CD4-positive, alpha-beta T cell treated with Interleukin-6 at 100 ng/mL for 8 hours (primary cell): ENCODE measurements around the gene GPR108.

Experiments
- DNase-seq: peaks from one replicate; pipeline ENCODE4 v3.0.0-alpha.2; 2020; ENCODE audit warnings: mixed read lengths, low spot score

GPR108 gene

DNA sequence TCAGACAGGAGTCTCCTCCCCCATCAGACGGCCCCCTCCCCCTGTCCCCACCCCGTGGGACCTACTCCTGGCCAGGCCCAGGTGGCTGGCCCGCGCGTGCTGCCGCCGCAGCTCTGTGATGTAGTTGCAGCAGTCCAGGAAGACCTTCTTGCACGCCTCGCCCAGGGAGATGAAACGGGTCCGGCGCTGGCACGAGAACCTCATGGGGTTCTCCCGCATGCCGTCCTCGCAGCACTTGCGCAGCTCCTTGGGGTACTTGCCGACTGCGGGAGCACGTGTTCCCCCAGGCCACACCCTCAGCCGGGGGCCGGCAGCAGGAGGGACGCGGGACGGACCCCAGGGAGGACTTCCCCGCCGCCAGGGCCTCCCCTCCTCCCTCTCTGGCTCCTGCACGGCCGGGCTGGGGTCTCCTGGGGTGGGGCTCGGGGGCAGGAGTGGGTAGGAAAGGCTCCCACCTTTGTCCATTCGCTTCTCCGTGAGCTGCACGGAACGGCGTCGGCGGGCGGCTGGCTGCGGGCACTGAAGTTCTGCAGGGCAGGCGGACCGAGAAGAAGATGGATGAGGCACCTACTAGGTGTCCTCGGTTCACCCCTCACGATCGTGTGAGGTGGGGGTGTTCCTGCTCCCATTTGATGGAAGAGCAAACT is 30.2 kb downstream of the GPR108 start:
- DNase-seq: no peak

GRCh38 chr19:6706633-6706958 is 30.8 kb downstream of the GPR108 start:
- DNase-seq: no peak

DNA sequence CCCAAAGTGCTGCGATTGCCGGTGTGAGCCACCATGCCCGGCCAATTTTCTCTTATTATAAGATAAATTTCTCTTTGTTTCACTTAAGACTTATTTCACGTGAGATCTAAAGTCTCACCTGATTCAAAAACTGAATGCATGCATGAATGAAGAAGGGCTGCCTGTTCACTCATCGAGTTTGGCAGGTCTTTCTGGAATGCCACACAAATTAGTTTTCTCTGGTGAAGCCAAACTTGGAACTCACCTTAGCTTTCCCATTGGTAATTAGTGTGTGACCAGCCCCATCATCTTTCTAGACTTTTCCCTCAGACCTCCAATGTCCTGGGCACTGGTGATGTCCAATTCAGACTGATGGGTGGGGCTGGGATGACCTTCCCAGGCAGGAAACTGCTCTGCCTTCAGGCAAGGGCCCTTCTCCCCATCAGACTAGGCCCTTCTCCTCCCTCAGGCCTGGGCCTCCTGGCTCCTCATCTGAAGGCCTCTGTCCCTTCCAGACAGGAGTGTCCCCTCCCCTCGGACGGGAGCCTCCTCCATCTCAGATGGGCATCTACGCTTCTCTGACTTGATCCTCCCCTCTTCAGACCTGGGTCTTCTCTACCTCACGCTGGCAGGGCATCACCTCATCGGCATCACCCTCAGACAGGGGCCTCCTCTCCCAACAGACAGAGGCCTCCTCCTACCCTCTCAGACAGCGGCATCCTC is 31.3 kb downstream of the GPR108 start:
- DNase-seq: no peak

DNA sequence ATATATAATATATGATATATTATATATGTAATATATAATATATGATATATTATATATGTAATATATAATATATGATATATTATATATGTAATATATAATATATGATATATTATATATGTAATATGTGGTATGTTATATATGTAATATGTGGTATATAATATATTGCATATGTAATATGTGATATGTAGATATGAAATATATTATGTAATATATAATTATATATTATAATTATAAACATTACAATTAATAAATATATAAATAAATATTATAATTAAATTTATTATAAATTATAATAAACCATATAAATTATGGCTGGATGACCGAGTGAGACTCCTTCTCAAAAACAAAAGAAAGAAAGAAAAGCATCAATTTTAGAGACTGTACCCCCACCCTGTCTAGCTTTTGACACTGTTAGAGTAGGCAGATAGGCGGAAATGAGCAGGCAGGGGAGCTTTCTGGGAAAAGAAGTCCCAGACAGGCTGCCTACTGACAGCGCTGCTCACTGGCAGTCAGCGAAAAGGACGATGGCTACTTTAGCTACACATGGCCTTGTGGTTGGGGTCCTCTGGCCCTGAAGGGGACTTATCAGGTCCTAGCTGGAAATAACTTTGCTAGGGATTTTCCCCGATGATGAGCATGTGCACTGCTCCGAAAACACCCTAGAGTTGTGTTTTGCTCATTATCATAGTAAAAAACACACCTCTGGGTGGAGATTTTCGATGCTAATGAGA is 36.6 kb downstream of the GPR108 start:
- no peak for DNase-seq

GRCh38 chr19:6699935-6700334 is 37.4 kb downstream of the GPR108 start:
- no peak for DNase-seq

DNA sequence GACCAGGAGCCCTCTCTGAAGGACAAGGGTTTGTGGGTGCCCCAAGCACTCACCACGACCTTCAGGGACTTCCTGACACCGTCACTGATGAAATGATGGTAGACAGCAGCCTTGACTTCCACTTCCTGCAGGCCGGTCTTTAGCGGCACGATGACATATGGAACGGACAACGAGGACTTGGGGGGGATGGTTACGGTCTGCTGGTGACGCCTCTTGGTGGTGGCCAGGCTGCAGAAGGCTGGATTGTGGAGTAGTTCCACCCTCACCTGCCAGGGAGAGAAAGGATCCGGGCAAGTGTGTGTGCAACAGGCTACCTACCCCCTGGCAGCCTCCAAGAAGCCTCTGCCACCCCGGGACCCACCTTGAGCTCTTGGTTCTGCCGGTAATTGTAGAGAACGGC is 40.1 kb downstream of the GPR108 start:
- no peak for DNase-seq

- DNase-seq: no peak
Measured at GRCh38 chr19:6696239-6696820, 41.0 kb downstream of the GPR108 start.

- no peak for DNase-seq
Measured at GRCh38 chr19:6694147-6694815, 43.1 kb downstream of the GPR108 start.

DNA sequence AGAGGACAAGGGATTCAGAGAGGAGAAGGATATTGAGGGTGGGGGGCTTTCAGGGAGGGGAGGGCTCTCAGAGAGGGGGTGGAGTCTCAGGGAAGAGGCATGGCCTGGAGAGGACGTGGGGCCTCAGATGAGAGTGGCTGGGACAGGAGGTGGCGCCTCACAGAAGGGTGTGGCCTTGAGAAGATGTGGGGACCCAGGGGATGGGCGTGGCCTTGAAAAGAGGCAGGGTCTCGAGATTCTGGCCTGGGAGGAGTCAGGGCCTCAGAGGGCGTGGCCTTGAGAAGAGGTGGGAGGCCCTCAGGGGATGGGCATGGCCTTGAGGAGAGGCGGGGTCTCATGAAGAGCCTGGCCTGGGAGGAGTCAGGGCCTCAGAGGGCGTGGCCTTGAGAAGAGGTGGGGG is 43.7 kb downstream of the GPR108 start:
- no peak for DNase-seq

DNA sequence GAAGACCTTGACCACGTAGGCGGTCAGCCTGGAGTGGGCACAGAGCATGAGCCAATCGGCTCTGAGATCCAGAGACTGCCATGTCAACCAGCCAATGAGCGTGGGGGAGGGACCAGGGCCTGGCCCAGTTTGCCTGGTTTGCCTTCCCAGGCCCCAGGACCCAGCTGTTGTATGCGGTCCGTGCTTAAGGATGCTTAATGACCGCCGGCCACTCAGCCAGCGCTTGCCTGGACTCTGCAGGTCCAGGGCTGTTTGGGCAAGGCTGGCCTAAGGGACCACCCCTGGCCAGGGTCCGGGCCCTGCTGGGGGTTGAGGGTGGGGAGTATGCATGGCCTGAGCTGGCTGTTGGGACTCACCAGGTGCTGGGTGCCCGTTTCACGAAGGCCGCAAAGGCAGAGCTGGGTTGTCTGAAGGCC is 44.3 kb downstream of the GPR108 start:
- no peak for DNase-seq

- DNase-seq: no peak
Measured at GRCh38 chr19:6692027-6692426, 45.4 kb downstream of the GPR108 start.

- no peak for DNase-seq
Measured at GRCh38 chr19:6691342-6691741, 46.0 kb downstream of the GPR108 start.

DNA sequence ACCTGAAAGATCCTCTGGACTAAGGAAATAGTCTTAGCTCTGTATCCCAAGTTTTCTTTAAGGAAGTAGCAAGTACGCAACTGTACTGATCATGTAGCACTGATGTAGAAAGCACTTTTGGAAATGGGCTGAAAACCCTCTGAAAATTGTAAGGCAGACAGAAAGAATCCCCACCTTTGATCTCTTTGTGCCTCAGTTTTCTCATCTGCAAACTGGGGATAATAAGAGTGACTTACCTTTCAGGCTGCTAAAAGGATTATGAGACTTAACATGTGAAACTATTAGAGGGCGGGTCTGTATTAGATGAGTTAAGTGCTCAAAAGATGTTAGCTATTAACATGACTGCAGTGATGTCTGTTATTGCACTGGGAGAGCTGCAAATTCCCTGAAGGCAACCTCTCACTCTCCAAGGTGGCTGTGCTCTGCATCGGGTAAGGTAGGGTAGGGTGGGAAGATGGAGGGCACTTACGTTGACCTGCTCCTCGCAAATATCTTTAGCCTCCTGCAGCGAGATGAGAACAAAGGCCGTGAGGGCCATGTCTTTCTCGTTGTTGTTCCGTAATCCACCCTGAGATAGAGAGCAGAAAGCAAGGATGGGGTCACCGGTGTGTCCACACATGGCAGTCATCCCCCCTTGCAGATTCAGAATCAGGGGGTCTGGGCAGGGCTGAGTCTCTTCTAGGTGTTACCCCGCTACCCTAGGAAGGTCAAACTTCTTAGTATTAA is 47.1 kb downstream of the GPR108 start:
- DNase-seq: no peak

DNA sequence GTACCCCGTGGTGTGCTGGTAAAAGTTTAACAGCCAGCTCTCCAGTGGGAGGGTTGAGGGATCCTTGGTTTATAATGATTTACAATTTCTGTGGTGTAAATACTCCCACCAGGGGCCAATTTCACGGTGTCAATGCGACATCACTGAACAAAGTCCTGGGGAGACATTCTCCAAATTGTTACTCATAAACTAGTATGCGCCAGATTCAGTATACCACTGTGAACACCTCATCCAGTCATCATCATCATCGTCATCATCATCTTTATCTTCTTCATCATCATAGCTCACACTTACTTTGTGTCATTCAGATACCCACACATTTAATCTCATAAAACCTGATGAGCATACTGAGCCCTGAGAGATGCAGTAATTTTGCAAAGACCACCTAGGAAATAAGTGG is 50.3 kb downstream of the GPR108 start:
- DNase-seq: no peak

DNA sequence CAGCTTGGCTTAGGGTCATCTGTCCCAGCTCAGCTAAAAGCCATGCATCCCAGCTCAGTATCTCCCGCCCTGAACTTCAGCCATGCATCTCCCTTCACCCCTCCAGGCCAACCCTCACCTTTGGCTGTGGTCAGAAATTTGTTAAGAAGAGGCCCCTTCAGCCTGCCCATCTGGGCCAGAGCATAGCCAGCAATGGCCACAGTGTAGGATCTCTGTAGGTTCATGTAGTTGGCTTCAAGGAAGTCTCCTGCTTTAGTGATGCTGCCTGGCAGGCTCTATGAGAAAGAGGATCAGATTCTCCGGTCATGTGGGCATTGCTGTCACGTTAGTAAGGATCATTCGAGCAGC is 50.8 kb downstream of the GPR108 start:
- DNase-seq: no peak

- DNase-seq: no peak
Measured at GRCh38 chr19:6685962-6686627, 51.3 kb downstream of the GPR108 start.

DNA sequence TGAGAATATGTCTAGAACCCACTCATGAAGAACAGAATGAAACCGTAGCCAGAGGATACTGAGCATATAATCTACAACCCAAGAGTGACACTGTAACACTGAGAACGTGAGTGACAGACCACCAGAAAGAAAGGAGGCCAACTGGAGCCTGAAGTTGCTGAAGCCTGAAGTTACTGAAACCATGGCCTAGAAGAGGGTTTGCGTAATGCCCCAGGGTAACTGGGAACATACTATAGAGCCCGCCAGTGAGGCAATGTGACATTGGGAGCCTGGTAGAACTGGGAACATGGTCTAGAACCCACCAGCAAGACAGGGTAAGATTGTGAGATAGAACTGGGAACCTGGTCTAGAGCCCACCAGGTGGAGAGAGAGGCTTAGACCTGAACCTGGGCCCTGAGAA is 51.9 kb downstream of the GPR108 start:
- no peak for DNase-seq

DNA sequence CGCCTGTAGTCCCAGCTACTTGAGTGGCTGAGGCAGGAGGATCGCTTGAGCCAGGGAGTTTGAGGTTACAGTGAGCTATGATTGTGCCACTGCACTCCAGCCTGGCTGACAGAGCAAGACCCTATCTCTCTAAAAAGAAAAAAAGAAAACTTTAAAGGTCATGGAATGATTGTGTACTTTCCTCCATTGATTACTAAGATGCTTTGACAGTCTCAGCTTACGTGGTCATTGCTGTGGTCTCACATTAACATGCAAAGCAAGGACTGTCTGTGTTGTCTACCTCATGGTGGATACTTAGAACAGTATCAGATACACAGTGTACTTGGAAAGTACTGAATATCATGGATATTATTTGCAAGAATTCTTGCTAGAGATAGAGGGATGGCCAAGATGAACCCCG is 53.4 kb downstream of the GPR108 start:
- no peak for DNase-seq

DNA sequence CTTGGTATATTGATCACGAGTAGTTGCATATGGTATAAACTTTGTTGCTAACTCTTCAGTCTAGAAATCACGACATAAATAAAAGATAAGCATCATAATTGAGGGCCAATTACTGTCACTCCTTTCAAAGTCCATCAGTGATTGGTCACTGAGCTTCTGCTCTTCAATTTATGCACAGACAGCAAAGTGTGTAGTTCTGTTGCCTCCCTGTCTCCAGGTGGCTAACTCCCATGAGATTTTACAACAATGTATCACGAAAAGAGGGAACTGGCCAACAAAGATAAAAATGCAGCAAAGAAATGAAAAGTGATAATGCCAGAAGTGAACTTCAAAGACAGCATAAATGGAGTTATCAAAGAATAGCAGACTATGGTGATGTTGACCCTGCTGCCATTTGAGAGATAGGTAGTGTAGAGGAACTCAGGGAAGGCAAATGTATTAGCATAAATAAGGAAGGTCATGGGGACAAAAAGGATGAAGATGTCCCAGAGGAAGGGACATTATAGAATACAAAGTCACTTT is 54.7 kb downstream of the GPR108 start:
- no peak for DNase-seq

- no peak for DNase-seq
Measured at GRCh38 chr19:6680141-6680540, 57.2 kb downstream of the GPR108 start.
